GM23338 (cell line): ENCODE results near the gene ASPSCR1.

Experiments
- CREB1 ChIP-seq: fragments of 250-450 bp; sonication (Bioruptor Pico); IDR thresholded peaks from 2 replicates; pipeline ENCODE4 v1.5.0; 2020; ENCODE audit warnings: low read depth, mild to moderate bottlenecking, moderate library complexity
- EZH2 ChIP-seq: fragments of 200-600 bp; sonication (generic); IDR thresholded peaks from one replicate; pipeline ENCODE4 v1.8.0; 2017; ENCODE audit warnings: antibody characterized with exemption, mild to moderate bottlenecking, low read depth; ENCODE audit not compliant: unreplicated experiment
- POLR2AphosphoS5 ChIP-seq: IDR thresholded peaks from 2 replicates; pipeline ENCODE4 v1.6.1; 2016; ENCODE audit warnings: antibody characterized with exemption, low read depth
- ZNF114 ChIP-seq: fragments of 250-450 bp; sonication (Bioruptor Pico); IDR thresholded peaks from 2 replicates; pipeline ENCODE4 v1.5.0; 2020; ENCODE audit warnings: mild to moderate bottlenecking, moderate library complexity
- TF ChIP-seq, protein P1 (sequence below), 2 experiments: fragments of 200-600 bp in 1 of 2; sonication (generic) in 1 of 2; conservative IDR thresholded peaks; 2 replicates each; pipeline versions ENCODE4 v1.5.1 to v1.6.1; 2016 to 2017; ENCODE audit warnings: antibody characterized with exemption in 2 of 2, low read depth in 2 of 2, mild to moderate bottlenecking in 2 of 2, moderate library complexity in 1 of 2

DNA sequence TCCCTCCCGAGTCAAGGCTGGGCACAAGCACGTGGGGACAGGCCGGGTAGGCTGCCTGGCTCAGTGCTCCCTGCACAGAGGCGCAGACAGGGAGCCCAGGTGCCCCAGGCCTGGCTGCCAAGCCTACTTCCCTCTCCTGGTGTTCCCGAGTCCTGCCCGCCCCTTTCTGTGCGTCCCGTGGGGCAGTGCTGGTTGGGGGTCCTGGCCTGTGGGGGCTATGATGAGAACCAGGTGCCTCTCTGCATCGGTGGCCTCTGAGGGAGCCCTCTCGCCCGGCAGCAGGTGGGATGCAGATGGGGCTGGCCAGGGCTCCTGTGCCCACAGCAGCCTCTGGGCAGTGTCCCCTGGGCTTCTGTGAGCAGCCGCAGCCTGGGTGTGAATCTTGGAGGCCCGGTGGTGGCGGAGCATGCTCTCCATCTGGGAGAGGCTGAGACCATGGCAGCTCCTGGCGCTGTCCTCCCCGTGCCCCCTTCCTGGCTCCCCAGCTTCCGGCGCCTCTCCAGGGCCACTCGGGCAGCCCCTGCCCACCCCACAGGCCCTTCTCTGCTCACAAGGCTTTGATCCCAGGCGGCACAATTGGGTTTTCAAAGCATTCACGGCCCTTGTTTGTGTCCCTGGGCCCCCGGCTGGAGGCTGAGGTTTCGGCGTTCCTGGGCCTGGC is 38.0 kb downstream of the ASPSCR1 start:
- TF ChIP-seq, protein P1, sequence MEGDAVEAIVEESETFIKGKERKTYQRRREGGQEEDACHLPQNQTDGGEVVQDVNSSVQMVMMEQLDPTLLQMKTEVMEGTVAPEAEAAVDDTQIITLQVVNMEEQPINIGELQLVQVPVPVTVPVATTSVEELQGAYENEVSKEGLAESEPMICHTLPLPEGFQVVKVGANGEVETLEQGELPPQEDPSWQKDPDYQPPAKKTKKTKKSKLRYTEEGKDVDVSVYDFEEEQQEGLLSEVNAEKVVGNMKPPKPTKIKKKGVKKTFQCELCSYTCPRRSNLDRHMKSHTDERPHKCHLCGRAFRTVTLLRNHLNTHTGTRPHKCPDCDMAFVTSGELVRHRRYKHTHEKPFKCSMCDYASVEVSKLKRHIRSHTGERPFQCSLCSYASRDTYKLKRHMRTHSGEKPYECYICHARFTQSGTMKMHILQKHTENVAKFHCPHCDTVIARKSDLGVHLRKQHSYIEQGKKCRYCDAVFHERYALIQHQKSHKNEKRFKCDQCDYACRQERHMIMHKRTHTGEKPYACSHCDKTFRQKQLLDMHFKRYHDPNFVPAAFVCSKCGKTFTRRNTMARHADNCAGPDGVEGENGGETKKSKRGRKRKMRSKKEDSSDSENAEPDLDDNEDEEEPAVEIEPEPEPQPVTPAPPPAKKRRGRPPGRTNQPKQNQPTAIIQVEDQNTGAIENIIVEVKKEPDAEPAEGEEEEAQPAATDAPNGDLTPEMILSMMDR (conservative IDR thresholded peaks at IDR 0.05; ENCODE audit: low read depth in 2 of 2): no peak
- no peak for TF ChIP-seq CREB1 (CRISPR knock-in tag)
- TF ChIP-seq POLR2AphosphoS5: no peak
- TF ChIP-seq ZNF114 (CRISPR knock-in tag): no peak
- TF ChIP-seq EZH2: no peak
